Effector CD8-positive, alpha-beta T cell (primary cell): Measurements from ENCODE around the gene VPS51.
A peak's percentile ranks its signal among the peaks of the same experiment; 100 is the strongest.

Experiments
- DNase-seq: peaks from one replicate; lab custom pipeline; 2025; lab: John Stamatoyannopoulos, UW

Gene VPS51

DNA sequence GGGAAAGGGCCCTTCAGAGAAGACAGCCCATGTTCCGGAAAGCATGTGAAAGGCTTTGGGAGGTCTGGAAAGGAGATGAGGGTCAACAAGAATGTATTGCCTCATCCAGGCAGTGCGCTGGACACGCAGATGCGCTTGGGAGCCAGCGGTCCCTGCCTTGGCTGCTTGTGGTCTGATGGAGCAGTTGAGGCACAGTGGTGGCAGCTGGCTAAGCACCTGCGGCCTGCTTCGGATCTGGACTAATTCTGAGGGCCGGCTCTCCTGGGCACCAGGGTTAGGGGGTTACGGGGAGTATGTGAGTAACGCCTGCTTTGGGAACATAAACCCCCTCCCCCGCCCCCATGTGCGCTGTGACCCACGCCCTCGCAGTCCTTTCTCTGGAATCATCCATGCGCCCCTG, 11.1 kb downstream of the VPS51 start:
- DNase-seq: no peak

DNA sequence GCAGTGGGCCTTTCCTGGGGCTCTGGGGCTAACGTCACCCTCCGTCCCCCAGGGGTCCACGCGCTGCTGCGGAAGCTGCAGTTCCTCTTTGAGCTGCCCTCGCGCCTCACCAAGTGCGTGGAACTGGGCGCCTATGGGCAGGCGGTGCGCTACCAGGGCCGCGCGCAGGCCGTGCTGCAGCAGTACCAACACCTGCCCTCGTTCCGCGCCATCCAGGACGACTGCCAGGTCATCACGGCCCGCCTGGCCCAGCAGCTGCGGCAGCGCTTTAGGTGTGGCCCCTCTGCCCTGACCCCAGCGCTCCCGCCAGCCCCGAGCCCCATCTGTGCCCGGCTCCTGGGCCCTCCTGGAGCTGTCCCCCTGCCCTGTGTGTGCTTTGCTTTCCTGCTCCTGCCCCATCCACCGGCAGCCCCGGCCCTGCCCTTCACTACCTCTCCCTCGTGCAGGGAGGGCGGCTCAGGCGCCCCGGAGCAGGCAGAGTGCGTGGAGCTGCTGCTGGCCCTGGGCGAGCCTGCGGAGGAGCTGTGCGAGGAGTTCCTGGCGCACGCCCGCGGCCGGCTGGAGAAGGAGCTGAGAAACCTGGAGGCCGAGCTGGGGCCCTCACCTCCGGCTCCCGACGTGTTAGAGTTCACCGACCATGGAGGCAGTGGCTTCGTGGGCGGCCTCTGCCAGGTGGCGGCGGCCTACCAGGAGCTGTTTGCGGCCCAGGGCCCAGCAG, 11.9 kb downstream of the VPS51 start:
- DNase-seq: no peak

DNA sequence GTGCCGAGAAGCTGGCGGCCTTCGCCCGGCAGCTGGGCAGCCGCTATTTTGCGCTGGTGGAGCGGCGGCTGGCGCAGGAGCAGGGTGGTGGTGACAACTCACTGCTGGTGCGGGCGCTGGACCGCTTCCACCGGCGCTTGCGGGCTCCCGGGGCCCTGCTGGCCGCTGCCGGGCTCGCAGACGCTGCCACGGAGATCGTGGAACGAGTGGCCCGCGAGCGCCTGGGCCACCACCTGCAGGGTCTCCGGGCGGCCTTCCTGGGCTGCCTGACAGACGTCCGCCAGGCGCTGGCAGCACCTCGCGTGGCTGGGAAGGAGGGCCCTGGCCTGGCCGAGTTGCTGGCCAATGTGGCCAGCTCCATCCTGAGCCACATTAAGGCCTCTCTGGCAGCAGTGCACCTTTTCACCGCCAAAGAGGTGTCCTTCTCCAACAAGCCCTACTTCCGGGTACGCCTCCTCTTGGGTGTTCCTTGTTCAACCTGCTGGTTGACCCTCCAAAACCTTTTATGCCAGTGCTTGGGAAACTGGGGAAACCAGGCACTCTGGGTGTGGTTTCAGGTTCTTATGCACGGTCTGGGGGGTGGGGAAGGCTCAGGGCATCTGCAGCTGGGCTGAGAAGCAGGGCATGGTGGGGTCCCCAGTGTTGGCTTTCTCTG, 12.6 kb downstream of the VPS51 start:
- DNase-seq: no peak

GRCh38 chr11:65109231-65110198, 13.5 kb downstream of the VPS51 start:
- DNase-seq: no peak

DNA sequence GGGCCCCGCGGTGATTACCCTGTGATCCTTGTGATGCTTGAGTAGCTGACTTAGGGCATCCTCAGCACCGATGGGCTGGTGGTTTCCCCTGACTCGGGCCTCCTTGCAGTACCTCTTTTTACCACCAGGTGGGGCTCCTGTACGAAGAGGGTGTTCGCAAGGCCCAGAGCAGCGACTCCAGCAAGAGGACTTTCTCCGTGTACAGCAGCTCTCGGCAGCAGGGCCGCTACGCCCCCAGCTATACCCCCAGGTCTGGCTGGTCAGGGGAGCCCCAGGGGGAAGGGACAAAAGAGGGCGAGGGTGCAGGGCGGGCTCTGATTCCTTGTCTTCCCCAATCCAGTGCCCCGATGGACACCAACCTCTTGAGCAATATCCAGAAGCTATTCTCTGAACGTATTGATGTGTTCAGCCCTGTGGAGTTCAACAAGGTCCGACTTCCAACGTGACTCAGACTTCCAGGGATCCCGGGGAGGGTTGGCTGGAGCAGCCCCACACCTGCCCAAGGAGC, 14.4 kb downstream of the VPS51 start:
- DNase-seq: peak; percentile 96

- no peak for DNase-seq
Measured at GRCh38 chr11:65111159-65111743, 15.2 kb downstream of the VPS51 start.

DNA sequence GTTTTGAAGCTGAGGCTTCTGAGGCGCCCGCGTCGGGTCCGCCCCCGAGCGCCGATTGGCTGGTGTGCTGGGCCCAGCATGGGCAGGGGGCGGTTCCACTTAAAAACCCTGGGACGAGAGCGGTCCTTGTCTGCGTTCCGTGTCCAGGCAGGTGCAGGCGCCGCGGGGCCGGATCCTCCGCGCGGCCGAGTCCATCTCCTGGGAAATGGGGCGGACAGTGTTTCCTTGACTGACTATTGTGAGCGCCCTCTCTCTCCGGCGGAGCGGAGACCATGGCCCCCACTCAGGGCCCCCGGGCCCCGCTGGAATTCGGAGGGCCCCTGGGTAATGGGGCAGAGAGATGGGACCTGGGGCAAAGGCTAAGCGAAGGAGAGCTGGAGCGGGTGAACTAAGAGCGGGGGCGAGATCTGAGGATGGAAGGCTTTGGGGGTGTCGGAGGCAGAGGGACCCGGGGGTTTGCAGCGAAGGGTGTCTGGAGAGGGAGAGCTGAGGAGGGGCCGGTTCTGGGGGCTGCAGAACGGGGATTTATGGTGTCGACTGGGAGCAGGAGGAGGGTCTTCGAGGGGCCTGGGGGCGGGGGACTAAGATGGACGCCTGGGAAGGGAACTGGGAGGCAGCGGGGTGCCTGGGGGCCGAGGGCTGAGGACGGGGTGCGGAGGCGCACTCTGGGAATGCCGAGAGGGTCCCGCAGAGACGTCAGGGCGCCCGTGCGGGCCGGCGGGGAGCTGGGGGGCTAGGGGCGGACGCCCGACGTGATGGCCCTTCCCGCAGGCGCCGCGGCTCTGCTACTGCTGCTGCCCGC, 15.9 kb downstream of the VPS51 start, which contains the start of gene TM7SF2:
Gene TM7SF2, plus strand, starts transcription at position 129 of the 802 bp plus-strand sequence. Its CDS starts 144 bp downstream, at position 273.
- peak; percentile 90 for DNase-seq

GRCh38 chr11:65112546-65113360, 16.7 kb downstream of the VPS51 start:
- DNase-seq: peak; percentile 55

GRCh38 chr11:65113361-65113756, 17.3 kb downstream of the VPS51 start:
- DNase-seq: no peak

GRCh38 chr11:65113839-65114238, 17.8 kb downstream of the VPS51 start:
- DNase-seq: no peak

GRCh38 chr11:65114538-65115171, 18.6 kb downstream of the VPS51 start:
- DNase-seq: no peak

GRCh38 chr11:65115361-65116082, 19.5 kb downstream of the VPS51 start:
- no peak for DNase-seq

- DNase-seq: no peak
Measured at GRCh38 chr11:65116370-65117205, 20.6 kb downstream of the VPS51 start.

DNA sequence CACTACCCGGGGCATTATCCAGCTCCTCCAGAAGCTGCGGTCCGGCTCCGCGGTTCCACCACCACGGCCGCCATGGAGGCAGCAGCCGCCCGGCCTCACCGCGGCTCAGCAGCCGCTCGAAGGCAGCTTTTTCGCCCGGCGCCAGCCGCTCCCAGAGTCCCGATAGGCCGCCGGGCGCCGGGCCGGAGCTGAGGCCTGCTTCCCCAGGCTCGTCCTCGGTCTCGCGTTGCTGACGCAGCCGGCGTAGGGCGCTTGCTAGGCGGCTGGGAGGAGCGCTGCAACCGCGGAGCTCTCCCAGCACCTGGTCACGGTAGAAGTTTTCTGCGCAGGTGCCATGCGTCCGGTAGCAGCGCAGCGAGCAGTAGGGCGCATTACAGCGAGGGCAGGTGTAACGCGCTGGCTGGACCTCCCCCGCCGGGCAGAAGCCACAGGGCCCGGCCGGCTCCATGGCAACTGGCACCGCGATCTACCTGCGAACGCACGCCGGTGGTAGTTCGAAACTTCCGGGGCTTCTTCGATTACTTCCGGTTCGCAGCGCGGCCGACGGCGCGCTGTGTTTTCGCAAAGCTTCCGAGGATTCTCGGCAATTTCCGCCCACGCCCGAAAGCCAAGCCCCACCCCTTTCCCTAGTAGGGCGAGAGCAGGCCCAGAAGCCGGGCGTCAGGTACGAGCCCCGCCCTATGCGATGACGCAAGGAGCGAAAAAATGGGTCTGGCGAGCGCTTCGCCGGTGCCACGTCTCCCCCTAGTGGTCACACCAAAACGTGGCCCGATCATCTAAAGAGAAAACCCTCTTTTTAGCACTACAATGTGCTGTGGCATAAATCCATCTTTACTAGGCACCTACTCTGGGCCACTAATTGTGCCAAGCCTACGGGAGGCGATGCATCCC, 21.4 kb downstream of the VPS51 start, which contains the start of gene ZNHIT2:
Gene ZNHIT2, minus strand, starts transcription at position 496 of the 891 bp plus-strand sequence. Its CDS starts 48 bp downstream, at position 448.
- DNase-seq: peak; percentile 100

- DNase-seq: no peak
Measured at GRCh38 chr11:65118097-65118837, 22.3 kb downstream of the VPS51 start.
